Right cardiac atrium (tissue), 5 donors: ENCODE results near the gene FLYWCH2. TPM values are rescaled to one million over a fixed set of nuclear protein-coding genes. Genes with fewer than 3 reads are reported as not detected.

Source experiments
- ATAC-seq, 2 donors: fragments of 200-7000 bp; cut with Tn5 transposase; one replicate each; pipeline versions ENCODE4 v1.8.0 to v1.9.1; 2020; ENCODE audit warnings: moderate library complexity in 2 of 2, mild to moderate bottlenecking in 1 of 2
- DNase-seq, 3 donors: peaks; one replicate each; pipeline ENCODE4 v3.0.0-alpha.2; 2020
- H3K27ac ChIP-seq: one replicate; pipeline ENCODE4 v1.5.1; 2013; ENCODE audit warnings: mild to moderate bottlenecking, low read length, control low read depth, moderate library complexity
- H3K27me3 ChIP-seq: one replicate; pipeline ENCODE4 v1.6.1; 2013; ENCODE audit not compliant: control insufficient read depth, insufficient read depth
- H3K4me1 ChIP-seq: one replicate; pipeline ENCODE4 v1.6.1; 2013; ENCODE audit warnings: low read length; ENCODE audit not compliant: control insufficient read depth, insufficient read depth
- H3K4me3 ChIP-seq: one replicate; pipeline ENCODE4 v1.5.1; 2013; ENCODE audit warnings: low read length, control low read depth
- H3K9me3 ChIP-seq: one replicate; pipeline ENCODE4 v1.6.1; 2013; ENCODE audit warnings: low read length; ENCODE audit not compliant: control insufficient read depth
- WGBS: extraction: QIAGEN DNeasy Blood & Tissue Kit; methylation state at CpG from one replicate; pipeline ENCODE4 v1.1.7; 2013; 5-methylcytosine and 5-hydroxymethylcytosine counted together
- intact Hi-C, 4 donors: fragments of 100-400 bp; cut with DNase I; formaldehyde crosslinking; loops; one replicate each; pipeline versions ENCODE4 v1.11.0 to v1.14.0; 2022 to 2023
- polyA plus RNA-seq: library from polyadenylated mRNA; stranded (reverse); fragments of 200-250 nt; gene quantifications from one replicate; pipeline ENCODE4 v1.2.3, GENCODE V29; 2013
- total RNA-seq, 4 donors: library from RNA; stranded (reverse); fragmentation: NEBNext Ultra II Directional; extraction: Animal tissue kit (Norgen Biotek cat#: 25700); gene quantifications; one replicate each; pipeline ENCODE4 v1.2.1, GENCODE V29; 2021
- donor health status: healthy with polysubstance abuse.
- donor health status: DM: no; HTN: yes; CAD: no.
- donor health status: DM: no; HTN: no; CAD: no.
- donor health status: DM: no; HTN: yes; CAD: no; lungs with severe emphysema.
- donor health status: DM: yes; HTN: yes; CAD: no.

The FLYWCH2 gene
- total and polyA plus RNA-seq, 5 donors = 26.6 to 44.3 (median 31.4) TPM

GRCh38 chr16:2884041-2884451 lies 1.0 kb downstream of the FLYWCH2 start:
- peak in 1 of 3 donors; percentile 32 for DNase-seq
- Histone ChIP-seq H3K4me3 (peak overlapping the region; percentile 62), H3K4me1 (peaks cover 2% of the 10 kb centered on the region), H3K27me3 (no peaks in the 10 kb centered on the region), H3K27ac (peak overlapping the region; percentile 87), H3K9me3 (no peaks in the 10 kb centered on the region)
- intact Hi-C loops = no loop called here
- WGBS = 47% methylated on average over 18 of the region's 18 CpGs
- no peak for ATAC-seq

- Histone ChIP-seq H3K4me1 (peaks cover 2% of the 10 kb centered on the region), H3K27ac (no peak overlapping the region), H3K9me3 (no peaks in the 10 kb centered on the region), H3K27me3 (no peaks in the 10 kb centered on the region), H3K4me3 (no peak overlapping the region)
- ATAC-seq (no peak), DNase-seq (no peak)
- intact Hi-C loops = no loop called here
- WGBS = 85% methylated on average over 31 of the region's 31 CpGs
Observed at GRCh38 chr16:2894231-2894630, 11.2 kb downstream of the FLYWCH2 start.

- no peaks in the 10 kb centered on the region for H3K27me3 ChIP-seq
- peaks cover 2% of the 10 kb centered on the region for H3K4me1 ChIP-seq
- no peak for DNase-seq
- H3K27ac ChIP-seq = no peak overlapping the region
- H3K9me3 ChIP-seq = no peaks in the 10 kb centered on the region
- 68% methylated on average over 4 of the region's 4 CpGs for WGBS
- ATAC-seq = no peak
- intact Hi-C loops = no loop called here
- H3K4me3 ChIP-seq = no peak overlapping the region
Observed at GRCh38 chr16:2895813-2896212, 12.8 kb downstream of the FLYWCH2 start.

- H3K4me1 ChIP-seq = no peaks in the 10 kb centered on the region
- ATAC-seq = no peak
- no peak overlapping the region for H3K27ac ChIP-seq
- peak in 1 of 3 donors; percentile 32 for DNase-seq
- no peak overlapping the region for H3K4me3 ChIP-seq
- intact Hi-C loops = no loop called here
- 98% methylated on average over 19 of the region's 19 CpGs for WGBS
- H3K9me3 ChIP-seq = no peaks in the 10 kb centered on the region
- H3K27me3 ChIP-seq = no peaks in the 10 kb centered on the region
Observed at GRCh38 chr16:2896480-2897010, 13.5 kb downstream of the FLYWCH2 start.

GRCh38 chr16:2897110-2897509 lies 14.1 kb downstream of the FLYWCH2 start:
- no peaks in the 10 kb centered on the region for H3K27me3 ChIP-seq
- H3K9me3 ChIP-seq = no peaks in the 10 kb centered on the region
- H3K4me1 ChIP-seq = no peaks in the 10 kb centered on the region
- WGBS = 84% methylated on average over 7 of the region's 7 CpGs
- no peak overlapping the region for H3K27ac ChIP-seq
- ATAC-seq (no peak), DNase-seq (peak in 1 of 3 donors; percentile 29)
- intact Hi-C loops = no loop called here
- H3K4me3 ChIP-seq = no peak overlapping the region

- Histone ChIP-seq H3K9me3 (no peaks in the 10 kb centered on the region), H3K27ac (no peak overlapping the region), H3K4me1 (no peaks in the 10 kb centered on the region), H3K4me3 (no peak overlapping the region), H3K27me3 (no peaks in the 10 kb centered on the region)
- ATAC-seq (no peak), DNase-seq (no peak)
- intact Hi-C loops = no loop called here
- 87% methylated on average over 10 of the region's 10 CpGs for WGBS
Observed at GRCh38 chr16:2898831-2899563, 16.0 kb downstream of the FLYWCH2 start.

- Histone ChIP-seq H3K27me3 (no peaks in the 10 kb centered on the region), H3K27ac (no peak overlapping the region), H3K9me3 (no peaks in the 10 kb centered on the region), H3K4me3 (no peak overlapping the region), H3K4me1 (no peaks in the 10 kb centered on the region)
- WGBS = 92% methylated on average over 13 of the region's 13 CpGs
- DNase-seq (peak in 1 of 3 donors; percentile 34), ATAC-seq (no peak)
- intact Hi-C loops = no loop called here
Observed at GRCh38 chr16:2899564-2900072, 16.6 kb downstream of the FLYWCH2 start.

- Histone ChIP-seq H3K27ac (no peak overlapping the region), H3K4me1 (no peaks in the 10 kb centered on the region), H3K9me3 (no peaks in the 10 kb centered on the region), H3K27me3 (no peaks in the 10 kb centered on the region), H3K4me3 (no peak overlapping the region)
- intact Hi-C loops = no loop called here
- no peak for ATAC-seq
- 92% methylated on average over 15 of the region's 15 CpGs for WGBS
- DNase-seq = peak in 1 of 3 donors; percentile 59
Observed at GRCh38 chr16:2900526-2901075, 17.6 kb downstream of the FLYWCH2 start.

- Histone ChIP-seq H3K4me3 (no peak overlapping the region), H3K27ac (no peak overlapping the region), H3K27me3 (no peaks in the 10 kb centered on the region), H3K4me1 (no peaks in the 10 kb centered on the region), H3K9me3 (no peaks in the 10 kb centered on the region)
- 93% methylated on average over 9 of the region's 9 CpGs for WGBS
- DNase-seq (peak in 1 of 3 donors; percentile 51), ATAC-seq (no peak)
- intact Hi-C loops = no loop called here
Observed at GRCh38 chr16:2902337-2903130, 19.5 kb downstream of the FLYWCH2 start.

GRCh38 chr16:2904100-2904921 lies 21.3 kb downstream of the FLYWCH2 start:
- WGBS = 1% methylated on average over 62 of the region's 62 CpGs
- intact Hi-C loops = loop anchor here in 1 of 4 donors (2.0 kb wide), 1 partner anchor 22 kb away; the partner anchor contains the start of gene FLYWCH2
- Histone ChIP-seq H3K4me3 (peak overlapping the region; percentile 64), H3K27me3 (no peaks in the 10 kb centered on the region), H3K27ac (peak overlapping the region; percentile 94), H3K4me1 (no peaks in the 10 kb centered on the region), H3K9me3 (no peaks in the 10 kb centered on the region)
- peak; percentile 85 to 94 (median 94) for DNase-seq
- ATAC-seq = peak; percentile 71 to 74
